Measurements from ENCODE around the gene CCR8. TPM values are rescaled to one million over a fixed set of nuclear protein-coding genes. Genes with fewer than 3 reads are reported as not detected.

CCR8 gene
- total RNA-seq, 1 experiment from 2014 or later = not detected

- Histone ChIP-seq H3K27me3 (ENCODE audit: insufficient read depth, low read depth) (peaks cover 4% of the 10 kb centered on the region; the same call in 1 of the 2 replicates), H3K27ac (no peak overlapping the region), H3K9me2 (ENCODE audit: insufficient read depth) (no peaks in the 10 kb centered on the region; the same call in 1 of the 2 replicates), H3F3A (ENCODE audit: insufficient read depth, low read depth) (no peaks in the 10 kb centered on the region), H3K9me3 (ENCODE audit: insufficient read depth, low read depth) (no peaks in the 10 kb centered on the region), H3K4me1 (replicated peaks; ENCODE audit: insufficient read depth) (no peaks in the 10 kb centered on the region), H4K20me1 (ENCODE audit: insufficient read depth) (no peaks in the 10 kb centered on the region), H2AFZ (no peak overlapping the region), H3K79me2 (ENCODE audit: low read depth) (no peaks in the 10 kb centered on the region), H3K36me3 (ENCODE audit: low read depth) (no peaks in the 10 kb centered on the region), H3K4me2 (no peak overlapping the region), H3K4me3 (no peak overlapping the region)
- intact Hi-C loops (cut with micrococcal nuclease; ENCODE audit: unreplicated experiment) = loop anchor here (10.0 kb wide), 1 partner anchor 627 kb away; no protein-coding TSS in a partner anchor
- ChIA-PET CTCF (interaction anchor here (0.6 kb wide), 1 partner anchor 11 kb away, joined by 4 read pairs; no protein-coding TSS in a partner anchor), POLR2A (ENCODE audit: unreplicated experiment) (no interaction called here)
- DNase-seq = no peak
- BruUV-seq (replicated peaks) = no TSS peak
- TF ChIP-seq, protein P1, sequence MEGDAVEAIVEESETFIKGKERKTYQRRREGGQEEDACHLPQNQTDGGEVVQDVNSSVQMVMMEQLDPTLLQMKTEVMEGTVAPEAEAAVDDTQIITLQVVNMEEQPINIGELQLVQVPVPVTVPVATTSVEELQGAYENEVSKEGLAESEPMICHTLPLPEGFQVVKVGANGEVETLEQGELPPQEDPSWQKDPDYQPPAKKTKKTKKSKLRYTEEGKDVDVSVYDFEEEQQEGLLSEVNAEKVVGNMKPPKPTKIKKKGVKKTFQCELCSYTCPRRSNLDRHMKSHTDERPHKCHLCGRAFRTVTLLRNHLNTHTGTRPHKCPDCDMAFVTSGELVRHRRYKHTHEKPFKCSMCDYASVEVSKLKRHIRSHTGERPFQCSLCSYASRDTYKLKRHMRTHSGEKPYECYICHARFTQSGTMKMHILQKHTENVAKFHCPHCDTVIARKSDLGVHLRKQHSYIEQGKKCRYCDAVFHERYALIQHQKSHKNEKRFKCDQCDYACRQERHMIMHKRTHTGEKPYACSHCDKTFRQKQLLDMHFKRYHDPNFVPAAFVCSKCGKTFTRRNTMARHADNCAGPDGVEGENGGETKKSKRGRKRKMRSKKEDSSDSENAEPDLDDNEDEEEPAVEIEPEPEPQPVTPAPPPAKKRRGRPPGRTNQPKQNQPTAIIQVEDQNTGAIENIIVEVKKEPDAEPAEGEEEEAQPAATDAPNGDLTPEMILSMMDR (conservative IDR thresholded peaks at IDR 0.05) = no peak
- TF ChIP-seq EZH2 (IDR thresholded peaks at IDR 0.05; ENCODE audit: low read depth) = no peak
Observed at GRCh38 chr3:39281533-39281932, 48.0 kb upstream of the CCR8 start.

GRCh38 chr3:39282057-39282456 is 47.5 kb upstream of the CCR8 start:
- ChIA-PET CTCF (no interaction called here), POLR2A (ENCODE audit: unreplicated experiment) (no interaction called here)
- no peaks in the 10 kb centered on the region for H3K9me3 ChIP-seq (ENCODE audit: insufficient read depth, low read depth)
- H3K4me2 ChIP-seq = no peak overlapping the region
- H3K79me2 ChIP-seq (ENCODE audit: low read depth) = no peaks in the 10 kb centered on the region
- no peaks in the 10 kb centered on the region for H3F3A ChIP-seq (ENCODE audit: insufficient read depth, low read depth)
- peaks cover 4% of the 10 kb centered on the region; the same call in 1 of the 2 replicates for H3K27me3 ChIP-seq (ENCODE audit: insufficient read depth, low read depth)
- H3K36me3 ChIP-seq (ENCODE audit: low read depth) = no peaks in the 10 kb centered on the region
- H3K4me1 ChIP-seq (replicated peaks; ENCODE audit: insufficient read depth) = peaks cover 1% of the 10 kb centered on the region; the same call in 1 of the 2 replicates
- H3K9me2 ChIP-seq (ENCODE audit: insufficient read depth) = no peaks in the 10 kb centered on the region; the same call in 1 of the 2 replicates
- no peak overlapping the region for H3K4me3 ChIP-seq
- BruUV-seq (replicated peaks) = no TSS peak
- H4K20me1 ChIP-seq (ENCODE audit: insufficient read depth) = no peaks in the 10 kb centered on the region
- H2AFZ ChIP-seq = no peak overlapping the region
- no peak overlapping the region for H3K27ac ChIP-seq
- TF ChIP-seq, protein P1 (conservative IDR thresholded peaks at IDR 0.05) = no peak
- TF ChIP-seq EZH2 (IDR thresholded peaks at IDR 0.05; ENCODE audit: low read depth) = no peak
- DNase-seq = no peak
- intact Hi-C loops (cut with micrococcal nuclease; ENCODE audit: unreplicated experiment) = loop anchor here (10.0 kb wide), 1 partner anchor 627 kb away; no protein-coding TSS in a partner anchor

GRCh38 chr3:39284457-39284881 is 45.0 kb upstream of the CCR8 start:
- Histone ChIP-seq H3K4me3 (no peak overlapping the region), H3K4me2 (no peak overlapping the region), H4K20me1 (ENCODE audit: insufficient read depth) (no peaks in the 10 kb centered on the region), H3K9me3 (ENCODE audit: insufficient read depth, low read depth) (no peaks in the 10 kb centered on the region), H2AFZ (no peak overlapping the region), H3K9me2 (ENCODE audit: insufficient read depth) (no peaks in the 10 kb centered on the region; the same call in 1 of the 2 replicates), H3F3A (ENCODE audit: insufficient read depth, low read depth) (no peaks in the 10 kb centered on the region), H3K4me1 (replicated peaks; ENCODE audit: insufficient read depth) (peaks cover 4% of the 10 kb centered on the region; the same call in 1 of the 2 replicates), H3K36me3 (ENCODE audit: low read depth) (no peaks in the 10 kb centered on the region), H3K27ac (no peak overlapping the region), H3K27me3 (ENCODE audit: insufficient read depth, low read depth) (no peaks in the 10 kb centered on the region), H3K79me2 (ENCODE audit: low read depth) (no peaks in the 10 kb centered on the region)
- BruUV-seq (replicated peaks) = no TSS peak
- intact Hi-C loops (cut with micrococcal nuclease; ENCODE audit: unreplicated experiment) = loop anchor here (10.0 kb wide), 1 partner anchor 630 kb away; no protein-coding TSS in a partner anchor
- ChIA-PET POLR2A (ENCODE audit: unreplicated experiment) (no interaction called here), CTCF (no interaction called here)
- TF ChIP-seq, protein P1 (conservative IDR thresholded peaks at IDR 0.05) = no peak
- no peak for TF ChIP-seq EZH2 (IDR thresholded peaks at IDR 0.05; ENCODE audit: low read depth)
- DNase-seq = no peak

Data from PC-9 (cell line).